Retina (tissue), 1 donor: ENCODE results near the gene PHF21B.
"Not testable (repeated sequence)": the region's sequence is repeated elsewhere in the genome, so short reads cannot be mapped to it uniquely, and the experiment has no call there.

Experiments used
- DNase-seq: peaks from one replicate; pipeline ENCODE4 v3.0.0-alpha.2; 2016

The PHF21B gene

DNA sequence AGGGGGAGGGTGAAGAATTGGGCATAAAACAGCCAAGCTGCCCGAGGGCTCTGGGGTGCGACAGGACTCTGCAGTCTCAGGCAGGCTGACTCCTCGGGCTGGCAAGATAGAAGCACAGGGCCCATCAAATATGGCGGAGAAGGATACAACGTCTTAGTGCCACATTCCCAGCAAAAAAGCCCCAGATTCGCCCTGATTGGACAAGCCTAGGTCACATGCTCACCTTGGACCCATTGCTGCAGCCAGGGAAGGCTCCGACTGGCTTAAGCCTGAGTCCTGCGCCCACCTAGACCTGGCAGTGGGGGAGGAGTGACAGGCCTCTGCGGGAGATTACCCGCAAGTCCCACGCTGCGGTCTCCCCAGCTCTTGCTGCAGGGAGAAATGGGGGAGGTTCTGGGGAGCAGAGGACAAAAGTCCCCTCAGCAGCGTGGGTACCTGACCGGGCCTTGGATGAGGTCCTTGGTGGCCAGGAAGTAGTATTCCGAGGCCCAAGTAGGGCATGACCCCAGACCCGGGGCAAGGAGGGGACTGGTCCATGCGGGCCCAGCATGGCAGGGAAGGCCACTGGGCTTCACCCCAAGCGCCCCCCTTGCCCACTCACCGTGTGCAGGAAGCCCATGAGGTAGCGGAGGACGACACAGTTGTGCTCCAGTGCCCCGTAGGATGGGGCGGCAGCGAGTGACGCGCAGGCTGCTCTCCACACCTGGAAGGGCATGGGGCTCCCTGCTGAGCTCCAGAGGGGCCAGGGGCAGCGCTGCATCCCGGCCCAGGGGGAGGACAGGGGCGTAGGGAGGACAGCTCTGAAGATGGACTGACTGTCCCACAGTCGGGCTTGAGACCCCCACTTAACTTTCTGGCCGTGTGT, 144.4 kb downstream of the PHF21B start:
- no peak for DNase-seq

DNA sequence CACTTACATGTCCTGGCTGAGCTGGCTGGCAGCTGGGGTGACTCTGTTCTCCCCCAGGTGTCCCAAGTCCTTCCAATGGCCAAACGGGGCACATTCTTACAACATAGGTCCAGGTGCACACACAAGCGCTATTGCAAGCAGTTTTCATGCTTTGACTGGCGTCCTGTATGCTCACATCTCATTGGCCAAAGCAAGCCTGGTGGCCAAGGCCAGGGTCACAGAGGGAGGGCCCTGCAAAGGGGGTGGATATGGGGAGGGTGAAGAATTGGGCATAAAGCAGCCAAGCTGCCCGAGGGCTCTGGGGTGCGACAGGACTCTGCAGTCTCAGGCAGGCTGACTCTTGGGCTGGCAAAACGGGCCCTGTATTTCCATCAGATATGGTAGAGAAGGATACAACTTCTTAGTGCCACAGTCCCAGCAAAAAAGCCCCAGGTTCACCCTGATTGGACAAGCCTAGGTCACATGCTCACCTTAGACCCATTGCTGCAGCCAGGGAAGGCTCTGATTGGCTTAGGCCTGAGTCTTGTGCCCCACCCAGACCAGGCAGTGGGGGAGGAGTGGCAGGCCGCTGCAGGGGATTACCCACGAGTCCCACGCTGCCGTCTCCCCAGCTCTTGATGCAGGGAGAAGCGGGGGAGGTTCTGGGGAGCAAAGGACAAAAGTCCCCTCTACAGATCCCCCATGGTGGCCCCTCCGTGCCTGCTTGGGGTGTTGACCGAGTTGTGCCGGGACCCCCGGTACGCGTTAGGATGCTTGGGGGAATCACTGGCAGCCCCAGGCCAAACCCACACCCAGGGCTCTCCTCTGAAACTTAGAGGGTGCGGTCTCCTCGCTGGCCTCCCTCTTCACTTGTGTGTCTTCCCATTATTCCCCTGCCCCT, 146.6 kb downstream of the PHF21B start:
- no peak for DNase-seq

DNA sequence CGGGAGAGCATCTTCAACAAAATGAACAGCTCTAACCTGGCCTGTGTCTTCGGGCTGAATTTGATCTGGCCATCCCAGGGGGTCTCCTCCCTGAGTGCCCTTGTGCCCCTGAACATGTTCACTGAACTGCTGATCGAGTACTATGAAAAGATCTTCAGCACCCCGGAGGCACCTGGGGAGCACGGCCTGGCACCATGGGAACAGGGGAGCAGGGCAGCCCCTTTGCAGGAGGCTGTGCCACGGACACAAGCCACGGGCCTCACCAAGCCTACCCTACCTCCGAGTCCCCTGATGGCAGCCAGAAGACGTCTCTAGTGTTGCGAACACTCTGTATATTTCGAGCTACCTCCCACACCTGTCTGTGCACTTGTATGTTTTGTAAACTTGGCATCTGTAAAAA, 147.5 kb downstream of the PHF21B start:
- no peak for DNase-seq

DNA sequence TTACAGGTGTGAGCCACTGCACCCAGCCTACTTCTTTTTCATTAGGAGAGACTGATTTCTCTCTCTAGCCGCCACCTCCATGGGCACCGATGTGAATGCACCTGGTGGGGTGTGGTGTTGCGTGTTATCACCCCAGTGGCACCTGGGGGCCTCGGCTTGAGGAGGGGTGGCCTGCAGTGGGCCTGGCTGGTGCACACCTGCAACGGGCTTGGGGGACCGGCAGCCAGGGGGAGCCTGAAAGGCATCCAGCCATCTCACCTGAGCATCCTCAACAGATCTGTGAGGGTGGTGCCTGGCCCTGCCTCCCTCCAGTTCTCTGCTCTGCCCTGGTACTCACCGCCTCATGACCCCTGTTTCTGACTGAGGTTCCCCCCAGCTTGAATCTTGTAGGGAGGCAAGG, 148.6 kb downstream of the PHF21B start:
- no peak for DNase-seq

DNA sequence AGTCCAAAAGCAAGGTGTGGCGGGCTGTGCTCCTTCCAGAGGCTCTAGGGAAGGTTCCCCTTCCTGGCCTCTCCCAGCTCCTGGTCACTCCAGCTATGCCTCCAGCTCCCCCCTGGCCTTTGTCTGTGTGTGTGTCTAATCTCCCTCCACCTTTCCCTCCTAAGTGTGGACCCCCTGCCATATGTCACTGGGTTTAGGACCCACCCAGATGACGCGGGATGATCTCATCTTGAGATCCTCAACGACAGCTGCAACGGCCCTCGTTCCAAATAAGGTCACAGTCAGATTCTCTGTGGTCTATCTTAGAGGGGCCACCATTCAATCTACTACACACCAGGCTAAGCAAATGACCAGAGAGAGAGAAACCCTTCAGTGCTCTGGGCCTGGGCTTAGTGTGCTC, 149.5 kb downstream of the PHF21B start:
- peak; percentile 25 for DNase-seq

DNA sequence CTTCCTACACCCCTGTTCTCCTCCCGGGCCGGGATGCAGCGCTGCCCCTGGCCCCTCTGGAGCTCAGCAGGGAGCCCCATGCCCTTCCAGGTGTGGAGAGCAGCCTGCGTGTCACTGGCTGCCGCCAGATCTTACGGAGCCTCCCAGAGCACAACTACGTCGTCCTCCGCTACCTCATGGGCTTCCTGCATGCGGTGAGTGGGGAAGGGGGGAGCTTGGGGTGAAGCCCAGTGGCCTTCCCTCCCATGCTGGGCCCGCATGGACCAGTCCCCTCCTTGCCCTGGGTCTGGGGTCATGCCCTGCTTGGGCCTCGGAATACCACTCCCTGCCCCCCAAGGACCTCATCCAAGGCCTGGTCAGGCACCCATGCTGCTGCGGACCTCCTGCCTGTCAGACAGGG, 150.2 kb downstream of the PHF21B start:
- no peak for DNase-seq

DNA sequence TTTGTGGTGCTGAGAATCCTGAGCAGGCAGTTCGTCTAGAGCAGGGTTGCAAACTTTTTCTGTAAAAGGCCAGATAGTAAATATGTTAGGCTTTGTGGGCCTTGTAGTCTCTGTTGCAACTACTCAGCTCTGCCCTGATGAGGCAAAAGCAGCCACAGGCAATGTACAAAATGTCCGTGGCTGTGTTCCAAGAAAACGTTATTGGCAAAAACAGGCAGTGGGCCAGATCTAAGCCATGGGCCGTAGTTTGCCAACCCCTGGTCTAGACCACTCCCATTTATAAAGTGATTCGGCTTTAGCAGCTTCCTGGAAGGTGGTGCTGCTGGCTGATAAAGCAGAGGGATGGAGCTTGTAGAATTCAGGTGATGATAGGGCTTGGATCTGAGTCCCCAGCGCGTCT, 151.0 kb downstream of the PHF21B start:
- not testable (repeated sequence) for DNase-seq

DNA sequence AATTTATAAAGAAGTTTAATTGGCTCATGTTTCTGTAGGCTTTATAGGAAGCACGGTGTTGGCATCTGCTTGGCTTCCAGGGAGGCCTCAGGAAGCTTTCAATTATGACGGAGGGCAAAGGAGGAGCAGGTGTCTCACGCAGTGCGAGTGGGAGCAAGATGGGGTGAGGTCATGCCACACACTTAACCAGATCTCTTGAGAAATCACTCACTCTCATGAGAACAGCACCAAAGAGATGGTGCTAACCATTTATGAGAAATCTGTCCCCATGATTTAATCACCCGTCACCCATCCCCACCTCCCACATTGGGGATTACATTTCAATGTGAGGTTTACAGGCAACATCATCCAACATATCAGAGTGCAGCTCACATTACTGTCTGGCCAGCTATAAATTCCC, 153.9 kb downstream of the PHF21B start:
- DNase-seq, result no peak

DNA sequence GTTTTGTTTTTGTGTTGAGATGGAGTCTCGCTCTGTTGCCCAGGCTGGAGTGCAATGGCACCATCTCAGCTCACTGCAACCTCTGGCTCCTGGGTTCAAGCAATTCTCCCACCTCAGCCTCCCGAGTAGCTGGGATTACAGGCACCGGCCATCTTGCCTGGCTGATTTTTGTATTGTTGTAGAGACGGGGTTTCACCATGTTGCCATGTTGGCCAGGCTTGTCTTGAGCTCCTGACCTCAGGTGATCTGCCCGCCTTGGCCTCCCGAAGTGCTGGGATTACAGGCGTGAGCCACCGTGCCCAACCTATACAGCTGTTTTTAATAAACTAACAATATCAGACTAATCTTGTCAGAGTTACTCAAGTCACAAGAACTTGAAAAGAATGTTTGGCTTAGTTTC, 155.2 kb downstream of the PHF21B start:
- not testable (repeated sequence) for DNase-seq

DNA sequence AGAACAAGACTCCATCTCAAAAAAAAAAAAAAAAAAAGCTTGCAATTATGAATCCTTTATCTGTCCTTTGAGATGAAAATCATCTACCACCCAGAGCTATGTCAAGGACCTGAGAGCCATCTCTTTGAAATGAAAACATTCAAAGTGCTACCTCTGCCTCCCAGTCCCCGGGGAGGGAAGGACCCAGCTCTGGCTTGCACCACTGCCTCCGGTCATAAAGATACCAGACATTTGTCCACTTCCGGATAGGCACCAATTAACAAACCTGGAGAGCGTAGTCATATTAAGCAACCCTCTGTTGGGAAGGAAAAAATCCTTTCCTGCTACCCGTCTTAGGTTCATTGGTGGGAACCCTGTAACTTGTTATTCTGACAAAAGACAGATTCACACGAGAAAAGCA, 158.9 kb downstream of the PHF21B start:
- no peak for DNase-seq

DNA sequence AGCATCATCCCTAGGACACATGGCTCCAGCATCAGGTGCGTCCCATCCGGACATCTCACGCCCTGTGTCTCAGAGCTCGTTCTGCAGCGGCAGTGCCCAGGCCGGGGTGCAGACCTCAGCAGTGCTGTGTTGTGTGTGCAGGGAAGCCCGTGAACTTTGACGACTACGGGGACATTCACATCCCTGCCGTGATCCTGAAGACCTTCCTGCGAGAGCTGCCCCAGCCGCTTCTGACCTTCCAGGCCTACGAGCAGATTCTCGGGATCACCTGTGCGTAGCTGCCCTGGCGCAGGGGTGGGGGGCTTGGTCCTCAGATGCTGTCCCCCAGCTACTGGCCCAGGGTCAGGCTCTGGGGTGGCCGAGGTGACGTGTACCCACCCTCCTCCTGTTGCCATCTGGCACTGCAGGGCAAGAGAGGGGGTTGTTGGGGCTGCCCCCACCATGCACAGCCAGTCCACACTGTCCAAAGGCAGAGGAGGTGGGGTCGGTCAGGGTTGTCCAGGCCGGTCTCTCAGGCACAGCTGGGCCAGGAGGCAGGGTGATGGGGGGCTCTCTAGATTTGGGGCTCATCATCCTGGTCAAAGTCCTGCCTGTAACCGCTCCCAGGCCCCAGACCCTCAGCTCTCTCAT, 160.9 kb downstream of the PHF21B start:
- no peak for DNase-seq

DNA sequence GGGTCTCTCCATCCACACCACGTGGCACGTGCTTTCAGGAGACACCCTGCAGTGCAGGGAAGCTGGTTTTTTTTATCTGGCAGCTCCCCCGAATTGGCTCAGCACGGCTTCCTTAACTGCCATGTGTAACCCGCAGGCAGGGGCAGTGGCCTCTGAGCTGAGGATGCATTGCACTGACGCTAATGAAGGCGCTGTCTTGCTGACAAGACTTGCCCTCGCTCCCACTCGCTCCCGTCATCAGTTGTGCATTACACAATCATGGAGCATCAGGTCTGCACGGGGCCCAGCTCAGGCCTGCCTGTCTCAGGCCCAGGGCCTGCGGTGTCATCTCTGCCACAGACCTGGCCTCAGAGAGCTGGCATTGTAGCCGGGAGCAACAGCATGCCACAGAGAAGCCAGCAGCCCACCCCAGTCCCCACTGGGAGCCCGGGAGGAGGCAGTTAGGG, 161.5 kb downstream of the PHF21B start:
- peak; percentile 33 for DNase-seq

DNA sequence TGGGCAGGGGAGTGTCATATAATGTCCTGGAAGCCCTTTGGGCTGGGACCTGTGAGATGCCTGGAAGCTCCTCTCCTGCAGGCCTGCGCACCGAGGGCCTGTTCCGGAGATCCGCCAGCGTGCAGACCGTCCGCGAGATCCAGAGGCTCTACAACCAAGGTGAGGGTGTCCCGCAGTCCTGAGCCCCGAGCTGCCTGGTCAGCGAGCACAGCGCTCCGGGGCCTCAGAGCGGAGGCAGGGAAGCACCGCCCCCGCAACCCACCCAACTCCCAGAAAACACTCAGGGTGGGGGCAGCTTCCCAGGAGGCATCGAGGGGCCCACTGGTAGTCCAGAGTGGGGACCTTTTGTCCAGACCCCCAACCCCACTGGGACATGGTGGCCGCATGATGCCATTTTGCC, 161.9 kb downstream of the PHF21B start:
- DNase-seq, result no peak

DNA sequence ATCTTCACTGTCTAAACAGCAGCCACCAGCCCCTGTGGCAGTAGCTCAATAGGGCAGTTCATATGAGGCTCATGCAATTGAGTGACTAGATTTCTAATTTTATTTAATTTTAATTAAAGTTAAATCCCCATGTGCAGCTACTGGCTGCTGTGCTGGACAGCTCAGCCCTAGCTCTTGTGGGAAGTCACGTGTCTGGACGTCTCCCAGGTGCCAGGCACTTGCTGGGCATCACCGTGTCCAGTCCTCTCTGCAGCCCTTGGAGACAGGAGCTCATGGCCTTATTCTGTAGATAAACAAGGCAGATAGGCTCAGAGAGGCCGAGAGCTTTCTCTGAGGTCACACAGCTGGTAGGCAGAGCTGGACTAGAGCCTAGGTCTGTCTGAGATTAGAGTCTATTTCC, 162.4 kb downstream of the PHF21B start:
- DNase-seq, result no peak

DNA sequence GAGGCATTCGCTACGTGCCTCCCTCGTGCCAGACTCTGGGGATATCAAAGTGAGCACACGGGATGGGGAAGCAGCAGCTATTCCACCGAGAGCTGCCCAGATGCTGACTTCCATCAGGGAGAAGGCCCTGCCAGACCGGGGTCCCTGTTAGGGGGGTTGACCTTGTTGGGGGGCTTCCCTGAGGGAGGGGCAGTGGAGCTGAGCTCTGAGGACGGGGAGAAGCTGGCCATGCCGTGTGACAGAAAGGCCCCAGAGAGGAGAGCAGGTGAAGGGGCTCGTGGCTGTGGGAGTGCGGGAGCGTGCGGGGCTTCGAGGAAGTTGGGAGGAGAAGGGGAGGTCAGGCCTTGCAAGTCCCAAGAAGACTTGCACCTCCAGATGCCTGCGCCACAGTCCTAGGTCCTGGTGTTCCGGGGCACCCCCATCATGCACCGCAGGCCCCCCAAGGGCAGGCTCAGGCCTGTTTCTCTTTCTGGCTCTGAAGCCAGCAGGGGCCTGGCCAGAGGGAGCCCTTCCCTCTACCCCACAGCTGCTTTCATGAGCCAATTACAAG, 163.0 kb downstream of the PHF21B start:
- no peak for DNase-seq

DNA sequence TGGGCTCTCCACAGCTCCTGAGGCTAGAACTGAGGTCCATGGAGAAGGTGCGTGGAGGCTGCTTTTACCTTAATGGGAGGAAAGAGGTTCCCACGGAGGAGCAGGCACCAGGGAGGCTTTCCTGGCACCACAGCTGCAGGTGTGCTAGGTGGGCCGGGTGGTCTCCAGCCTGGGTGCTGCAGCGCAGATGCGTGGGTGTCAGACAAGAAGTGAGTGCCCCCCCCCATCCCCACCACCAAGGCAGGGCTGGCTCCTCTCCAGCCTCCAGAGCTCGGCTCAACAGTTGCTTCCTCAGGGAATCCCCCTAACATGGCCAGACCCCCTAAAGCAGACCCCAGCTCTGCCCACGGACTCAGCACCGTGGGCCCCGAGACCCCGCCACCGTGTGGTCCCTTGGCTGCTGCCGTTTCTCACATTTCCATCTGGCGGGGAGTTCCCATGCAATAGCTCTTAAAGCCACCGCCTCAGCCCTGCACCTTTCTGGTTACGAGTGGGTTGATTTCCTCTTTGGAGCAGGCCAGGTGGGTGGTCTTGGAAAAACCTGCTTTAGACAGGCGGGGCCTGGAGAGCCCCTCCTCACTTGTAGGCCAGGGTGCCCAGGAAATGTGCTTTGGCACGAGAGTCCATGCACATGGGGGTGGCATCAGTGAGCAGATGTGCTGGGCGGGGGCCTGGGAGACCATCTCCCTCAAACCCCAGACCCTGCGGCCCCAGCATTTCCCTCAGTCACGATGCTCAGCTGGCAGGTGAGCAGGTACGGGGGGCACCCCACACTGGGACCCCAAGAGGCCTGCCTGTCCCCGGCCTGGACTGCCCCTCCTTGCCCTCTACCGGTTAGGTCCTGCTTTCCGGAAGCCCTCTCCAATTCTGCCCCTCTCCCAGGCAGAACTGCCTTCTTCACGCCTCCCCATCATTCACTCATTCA, 163.7 kb downstream of the PHF21B start:
- DNase-seq, result no peak

DNA sequence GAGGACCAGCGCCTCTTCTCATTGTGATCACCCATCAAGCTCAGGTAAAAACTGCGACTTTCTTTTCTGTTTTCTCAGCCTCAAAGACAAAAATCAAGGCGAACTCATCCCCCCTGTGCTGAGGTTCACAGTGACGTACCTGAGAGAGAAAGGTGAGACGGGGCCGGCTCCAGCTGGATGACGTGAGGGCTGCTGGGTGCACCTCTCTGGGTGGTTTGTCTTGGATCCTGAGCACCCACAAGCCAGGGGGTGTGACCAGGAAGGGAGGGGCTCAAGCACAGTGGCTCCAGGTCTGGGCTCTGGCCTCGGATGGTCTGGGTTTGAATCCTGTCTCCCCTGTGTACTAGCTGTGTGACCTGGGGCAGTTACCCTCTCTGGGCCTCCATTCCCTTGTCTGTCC, 164.6 kb downstream of the PHF21B start:
- DNase-seq, result no peak

DNA sequence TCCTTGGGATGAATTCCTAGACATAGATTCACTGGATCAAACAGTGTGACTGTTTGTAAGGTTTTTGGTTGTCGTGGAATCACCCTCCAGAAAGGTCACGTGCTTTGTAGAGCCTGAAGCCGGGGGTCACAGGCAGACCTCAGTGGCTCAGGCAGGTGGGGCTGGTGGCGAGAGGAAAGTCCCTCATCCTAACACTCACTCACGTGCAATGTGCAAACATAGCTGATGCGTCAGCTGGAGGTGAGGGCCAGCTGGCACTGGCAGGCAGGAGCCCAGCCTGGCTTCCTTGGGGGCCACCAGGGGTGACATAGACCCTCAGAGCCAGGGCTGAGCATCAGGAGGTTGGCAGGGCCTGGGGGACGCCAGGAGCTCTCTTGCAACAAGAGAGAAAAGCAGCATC, 167.4 kb downstream of the PHF21B start:
- DNase-seq, result no peak

DNA sequence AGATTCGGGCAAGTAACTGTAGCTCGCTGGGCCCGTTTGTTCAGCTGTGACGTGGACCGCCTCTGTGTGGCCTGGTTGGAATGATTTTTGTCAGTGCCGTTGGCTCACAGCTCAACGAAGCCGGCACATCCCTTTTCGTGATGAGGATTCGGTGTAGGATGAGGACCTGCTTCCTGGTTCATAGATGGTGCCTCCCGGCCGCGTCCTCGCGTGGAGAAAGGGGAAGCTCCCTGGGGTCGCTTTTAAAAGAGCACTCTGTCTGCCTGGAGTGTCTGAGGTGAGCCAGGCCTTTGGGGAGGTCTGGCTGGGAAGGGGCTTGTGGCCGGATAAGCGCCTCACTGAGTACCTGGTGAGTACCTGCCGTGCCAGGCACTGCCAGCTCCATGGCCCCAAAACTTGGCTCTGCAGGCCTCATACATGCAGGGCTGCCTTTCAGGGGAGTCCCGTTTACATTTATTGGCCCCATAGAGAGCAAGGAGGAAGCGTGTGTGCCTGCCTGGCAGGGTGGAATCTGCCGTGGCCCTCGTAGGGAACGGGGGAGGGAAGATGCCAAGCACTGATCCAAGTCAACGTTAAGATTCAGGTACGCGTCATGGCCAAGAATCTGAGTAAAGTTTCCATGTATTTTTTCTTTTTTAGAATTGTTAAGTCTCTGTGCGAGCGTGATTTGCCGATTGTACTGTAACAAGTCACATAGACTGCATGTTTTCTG, 169.0 kb downstream of the PHF21B start:
- DNase-seq, result no peak

DNA sequence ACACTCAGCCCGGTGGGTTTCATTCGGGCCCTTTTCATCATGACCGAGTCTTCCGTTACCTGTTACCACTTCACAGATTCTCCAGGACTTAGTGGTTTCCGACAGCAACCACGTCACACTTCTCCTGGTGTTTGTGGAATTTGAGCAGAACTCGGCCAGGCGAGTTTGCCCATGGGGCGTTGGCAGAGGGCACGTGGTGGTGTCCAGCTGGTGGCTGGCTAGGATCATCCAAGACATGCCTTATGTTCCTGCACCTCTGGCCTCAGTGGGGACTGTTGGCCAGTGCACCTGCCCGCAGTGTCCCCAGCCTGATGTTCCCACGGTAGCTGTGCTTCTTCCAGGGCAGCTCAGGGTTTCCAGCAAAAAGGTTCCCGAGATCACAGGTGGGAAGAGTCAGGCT, 170.1 kb downstream of the PHF21B start:
- no peak for DNase-seq

DNA sequence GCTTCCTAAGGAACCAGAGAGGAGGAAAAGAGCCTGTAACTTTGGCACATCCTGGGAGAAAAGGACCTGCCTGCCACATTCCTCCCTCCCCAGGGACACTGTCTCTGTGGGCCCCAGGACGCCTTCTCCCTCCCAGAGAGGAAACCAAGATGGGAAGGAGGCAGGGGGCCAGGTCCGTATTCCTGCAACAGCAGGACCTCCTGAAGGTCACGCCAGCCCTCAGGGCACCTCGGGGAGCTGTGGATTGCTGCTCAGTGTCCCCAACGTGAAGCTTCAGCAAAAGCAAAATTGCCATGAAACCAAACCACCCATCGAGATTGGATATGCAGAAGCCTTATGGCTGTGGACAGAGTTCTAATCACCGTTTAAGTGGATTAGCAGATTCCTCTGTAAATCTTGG, 170.7 kb downstream of the PHF21B start:
- DNase-seq, result no peak
